ENCODE results near the gene BMPR1A.

Gene BMPR1A

GRCh38 chr10:86954681-86955500, 198.5 kb downstream of the BMPR1A start:
- H3K27ac ChIP-seq, result no peak overlapping the region
- no peak for TF ChIP-seq ZFX (IDR thresholded peaks at IDR 0.05; ENCODE audit: borderline replicate concordance)
- TF ChIP-seq CTCF (IDR thresholded peaks at IDR 0.05), result no peak

GRCh38 chr10:86955501-86956194, 199.2 kb downstream of the BMPR1A start:
- H3K27ac ChIP-seq, result no peak overlapping the region

DNA sequence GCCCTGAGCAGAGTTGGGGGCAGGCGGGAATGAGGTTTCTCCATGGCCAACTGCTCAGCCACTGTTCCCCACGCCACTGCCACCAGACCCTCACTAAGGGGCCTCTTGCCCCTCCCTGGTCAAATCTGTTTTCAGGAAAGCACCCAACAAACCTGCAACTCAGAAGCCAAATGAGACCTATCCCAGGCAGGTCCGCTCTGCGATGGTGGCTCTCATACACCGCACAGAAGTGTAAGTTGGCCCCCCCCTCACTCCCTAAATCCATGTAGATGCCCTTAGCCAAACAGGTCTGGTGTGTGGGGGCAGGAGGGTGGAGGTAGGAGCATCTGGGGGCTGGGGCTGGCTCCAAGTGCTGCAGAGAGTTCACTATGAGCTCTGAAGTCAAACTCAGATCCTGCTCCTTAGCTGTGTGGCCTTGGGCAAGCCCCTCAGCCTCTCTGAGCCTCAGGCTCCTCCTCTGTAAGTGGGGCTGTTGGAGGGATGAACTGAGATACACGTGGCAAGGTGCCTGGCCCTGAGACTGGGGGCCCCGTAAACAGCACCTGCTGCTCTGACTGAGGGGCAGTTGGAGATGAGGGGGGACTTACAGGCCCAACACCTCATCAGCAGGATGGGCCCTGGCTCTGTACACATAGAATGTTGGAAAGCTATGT, 199.9 kb downstream of the BMPR1A start:
- H3K27ac ChIP-seq, result no peak overlapping the region
- TF ChIP-seq ZFX (IDR thresholded peaks at IDR 0.05; ENCODE audit: borderline replicate concordance) (no peak), CTCF (IDR thresholded peaks at IDR 0.05) (no peak)

More at GRCh38 chr10:86955501-86956194, 199.2 kb downstream of the BMPR1A start:
- TF ChIP-seq CTCF (IDR thresholded peaks at IDR 0.05), result no peak
- no peak for TF ChIP-seq ZFX (IDR thresholded peaks at IDR 0.05; ENCODE audit: borderline replicate concordance)

GRCh38 chr10:86956848-86957448, 200.5 kb downstream of the BMPR1A start:
- no peak overlapping the region for H3K27ac ChIP-seq
- TF ChIP-seq ZFX (IDR thresholded peaks at IDR 0.05; ENCODE audit: borderline replicate concordance), result no peak
- TF ChIP-seq CTCF (IDR thresholded peaks at IDR 0.05), result no peak

- no peak for TF ChIP-seq CTCF (IDR thresholded peaks at IDR 0.05)
- TF ChIP-seq ZFX (IDR thresholded peaks at IDR 0.05; ENCODE audit: borderline replicate concordance), result no peak
Measured at GRCh38 chr10:86957471-86958115, 201.2 kb downstream of the BMPR1A start, which contains the start of gene MMRN2. Gene MMRN2 (minus strand): TSS chr10:86957615. CDS start chr10:86957541, 74 bp downstream.

GRCh38 chr10:86958116-86958900, 201.9 kb downstream of the BMPR1A start, which contains the start of gene SNCG:
Gene SNCG (plus strand): TSS chr10:86958599. CDS start chr10:86958698, 99 bp downstream.
- TF ChIP-seq CTCF (IDR thresholded peaks at IDR 0.05) (no peak), ZFX (IDR thresholded peaks at IDR 0.05; ENCODE audit: borderline replicate concordance) (no peak)

More at GRCh38 chr10:86957471-86958115, 201.2 kb downstream of the BMPR1A start, which contains the start of gene MMRN2:
- no peak within 1 kb of the TSS for H3K27ac ChIP-seq

More at GRCh38 chr10:86958116-86958900, 201.9 kb downstream of the BMPR1A start, which contains the start of gene SNCG:
- no peak within 1 kb of the TSS for H3K27ac ChIP-seq
